ENCODE results near the gene BCL2L1. TPM values are rescaled to one million over a fixed set of nuclear protein-coding genes. Genes with fewer than 3 reads are reported as not detected.

Gene BCL2L1
- total RNA-seq, 1 experiment from 2014 or later: 277 TPM

- no peak overlapping the region for H2AFZ ChIP-seq (ENCODE audit: low read length)
- H3F3A ChIP-seq (ENCODE audit: low read length, unreplicated experiment): no peaks in the 10 kb centered on the region
- BruUV-seq (replicated peaks): no TSS peak
- intact Hi-C loops (cut with micrococcal nuclease): no loop called here
- peaks cover 39% of the 10 kb centered on the region for H3K36me3 ChIP-seq (ENCODE audit: low read depth, low read length)
- H3K79me2 ChIP-seq (ENCODE audit: low read length): peaks cover 97% of the 10 kb centered on the region
- peaks cover 11% of the 10 kb centered on the region; the same call in 1 of the 2 replicates for H3K4me1 ChIP-seq (ENCODE audit: insufficient read depth, low read length)
- CTCF ChIA-PET: no interaction called here
- H3K4me3 ChIP-seq (ENCODE audit: low read length): no peak overlapping the region
- no peak overlapping the region for H3K4me2 ChIP-seq (ENCODE audit: low read length)
- POLR2A ChIA-PET (ENCODE audit: unreplicated experiment): no interaction called here
- no peaks in the 10 kb centered on the region for H3K9me3 ChIP-seq (ENCODE audit: low read length)
- TF ChIP-seq EZH2phosphoT487 (IDR thresholded peaks at IDR 0.05; ENCODE audit: borderline replicate concordance, low read length): no peak
- no peak for TF ChIP-seq CTCF (conservative IDR thresholded peaks at IDR 0.05; ENCODE audit: low read depth, low read length)
- TF ChIP-seq EZH2 (IDR thresholded peaks at IDR 0.05; ENCODE audit: low read length, unreplicated experiment): no peak
- no peaks in the 10 kb centered on the region for H3K9me2 ChIP-seq (replicated peaks; ENCODE audit: low read length)
- H3K27me3 ChIP-seq (ENCODE audit: low read length): no peaks in the 10 kb centered on the region
- peaks cover 27% of the 10 kb centered on the region; the same call in 1 of the 2 replicates for H4K20me1 ChIP-seq (ENCODE audit: low read length)
- peak; percentile 32 for ATAC-seq
- DNase-seq: no peak
- no peak overlapping the region for H3K27ac ChIP-seq (ENCODE audit: low read length)
- no peak overlapping the region for H3K9ac ChIP-seq (ENCODE audit: low read length)
These were observed 23.6 kb upstream of the BCL2L1 start for GRCh38 chr20:31746068-31746878.

GRCh38 chr20:31740656-31741323 lies 18.1 kb upstream of the BCL2L1 start:
- Histone ChIP-seq H3K4me2 (ENCODE audit: low read length) (peak overlapping the region; percentile 92), H3K27me3 (ENCODE audit: low read length) (no peaks in the 10 kb centered on the region), H2AFZ (ENCODE audit: low read length) (no peak overlapping the region), H3F3A (ENCODE audit: low read length, unreplicated experiment) (no peaks in the 10 kb centered on the region), H3K27ac (ENCODE audit: low read length) (no peak overlapping the region), H4K20me1 (ENCODE audit: low read length) (peaks cover 4% of the 10 kb centered on the region; the same call in 1 of the 2 replicates), H3K9me2 (replicated peaks; ENCODE audit: low read length) (no peaks in the 10 kb centered on the region), H3K9ac (ENCODE audit: low read length) (peak overlapping the region; percentile 90), H3K79me2 (ENCODE audit: low read length) (peaks cover 80% of the 10 kb centered on the region), H3K9me3 (ENCODE audit: low read length) (no peaks in the 10 kb centered on the region), H3K4me1 (ENCODE audit: insufficient read depth, low read length) (peaks cover 20% of the 10 kb centered on the region), H3K36me3 (ENCODE audit: low read depth, low read length) (peaks cover 18% of the 10 kb centered on the region), H3K4me3 (ENCODE audit: low read length) (peak overlapping the region; percentile 84)
- no TSS peak for BruUV-seq (replicated peaks)
- intact Hi-C loops (cut with micrococcal nuclease): no loop called here
- no peak for DNase-seq
- ATAC-seq: no peak
- no peak for TF ChIP-seq EZH2phosphoT487 (IDR thresholded peaks at IDR 0.05; ENCODE audit: borderline replicate concordance, low read length)
- CTCF ChIA-PET: interaction anchor here (1.2 kb wide), 1 partner anchor 17 kb away, joined by 6 read pairs; no protein-coding TSS in a partner anchor
- POLR2A ChIA-PET (ENCODE audit: unreplicated experiment): no interaction called here

GRCh38 chr20:31740208-31740607 lies 17.5 kb upstream of the BCL2L1 start:
- TF ChIP-seq EZH2phosphoT487 (IDR thresholded peaks at IDR 0.05; ENCODE audit: borderline replicate concordance, low read length) (no peak), CTCF (conservative IDR thresholded peaks at IDR 0.05; ENCODE audit: low read depth, low read length) (no peak), EZH2 (IDR thresholded peaks at IDR 0.05; ENCODE audit: low read length, unreplicated experiment) (no peak)
- Histone ChIP-seq H3K27me3 (ENCODE audit: low read length) (no peaks in the 10 kb centered on the region), H3K9me2 (replicated peaks; ENCODE audit: low read length) (no peaks in the 10 kb centered on the region), H3K9ac (ENCODE audit: low read length) (peak overlapping the region; percentile 90), H4K20me1 (ENCODE audit: low read length) (peaks cover 4% of the 10 kb centered on the region; the same call in 1 of the 2 replicates), H3K4me1 (ENCODE audit: insufficient read depth, low read length) (peaks cover 16% of the 10 kb centered on the region; the same call in 1 of the 2 replicates), H3K4me3 (ENCODE audit: low read length) (peak overlapping the region; percentile 84), H3K4me2 (ENCODE audit: low read length) (peak overlapping the region; percentile 92), H3F3A (ENCODE audit: low read length, unreplicated experiment) (no peaks in the 10 kb centered on the region), H3K27ac (ENCODE audit: low read length) (no peak overlapping the region), H2AFZ (ENCODE audit: low read length) (no peak overlapping the region), H3K9me3 (ENCODE audit: low read length) (no peaks in the 10 kb centered on the region), H3K36me3 (ENCODE audit: low read depth, low read length) (peaks cover 14% of the 10 kb centered on the region), H3K79me2 (ENCODE audit: low read length) (peaks cover 74% of the 10 kb centered on the region)
- intact Hi-C loops (cut with micrococcal nuclease): no loop called here
- ChIA-PET CTCF (interaction anchor here (1.2 kb wide), 1 partner anchor 17 kb away, joined by 6 read pairs; no protein-coding TSS in a partner anchor), POLR2A (ENCODE audit: unreplicated experiment) (interaction anchor here (0.5 kb wide), 1 partner anchor 16 kb away, joined by 3 read pairs; no protein-coding TSS in a partner anchor)
- ATAC-seq (no peak), DNase-seq (peak; percentile 37)
- no TSS peak for BruUV-seq (replicated peaks)

All from PC-3 (cell line).